SK-N-SH (cell line): ENCODE measurements around the gene S1PR2. TPM values are rescaled to one million over a fixed set of nuclear protein-coding genes. Genes with fewer than 3 reads are reported as not detected.

ENCODE experiments used
- CHD2 ChIP-seq: fragments of 150-350 bp; IDR thresholded peaks from 2 replicates; pipeline ENCODE4 v1.6.1; 2018; ENCODE audit warnings: low read length; ENCODE audit not compliant: partially characterized antibody
- ELF1 ChIP-seq: IDR thresholded peaks from 2 replicates; pipeline ENCODE4 v1.4.0; 2012
- EZH2phosphoT487 ChIP-seq: fragments of 200-600 bp; sonication (generic); IDR thresholded peaks from 2 replicates; pipeline ENCODE4 v1.6.1; 2017; ENCODE audit warnings: low read depth, mixed run types, mild to moderate bottlenecking, antibody characterized with exemption, moderate library complexity, borderline replicate concordance
- FOXM1 ChIP-seq: IDR thresholded peaks from 2 replicates; pipeline ENCODE4 v1.4.0; 2012; ENCODE audit warnings: low read depth, mild to moderate bottlenecking
- GABPA ChIP-seq: IDR thresholded peaks from 2 replicates; pipeline ENCODE4 v1.4.0; 2012; ENCODE audit warnings: low read depth, mild to moderate bottlenecking
- GATA2 ChIP-seq: sonication (generic); formaldehyde crosslinking; IDR thresholded peaks from 2 replicates; pipeline ENCODE4 v1.5.0; 2020; ENCODE audit warnings: mild to moderate bottlenecking, missing genetic modification reagents
- IRF3 ChIP-seq: fragments of 150-350 bp; IDR thresholded peaks from 2 replicates; pipeline ENCODE4 v1.6.1; 2016; ENCODE audit warnings: mild to moderate bottlenecking, low read depth, low read length
- JUND ChIP-seq: IDR thresholded peaks from 2 replicates; pipeline ENCODE4 v1.4.0; 2012
- MAX ChIP-seq: IDR thresholded peaks from 2 replicates; pipeline ENCODE4 v1.4.0; 2012; ENCODE audit warnings: low read depth
- MEF2A ChIP-seq: IDR thresholded peaks from 2 replicates; pipeline ENCODE4 v1.4.0; 2012; ENCODE audit warnings: low read depth, borderline replicate concordance
- MXI1 ChIP-seq: IDR thresholded peaks from 2 replicates; pipeline ENCODE4 v1.6.1; 2012; ENCODE audit warnings: mild to moderate bottlenecking, low read depth, low read length, improper control_type of control experiment
- NFIC ChIP-seq: IDR thresholded peaks from 2 replicates; pipeline ENCODE4 v1.4.0; 2012; ENCODE audit warnings: borderline replicate concordance
- NRF1 ChIP-seq: IDR thresholded peaks from 2 replicates; pipeline ENCODE4 v1.6.1; 2012; ENCODE audit warnings: low read depth, mild to moderate bottlenecking, low read length
- PBX3 ChIP-seq: IDR thresholded peaks from 2 replicates; pipeline ENCODE4; 2012
- RAD21 ChIP-seq: IDR thresholded peaks from 2 replicates; pipeline ENCODE4 v1.6.1; 2012; ENCODE audit warnings: mild to moderate bottlenecking, low read length
- RCOR1 ChIP-seq: fragments of 150-350 bp; IDR thresholded peaks from 2 replicates; pipeline ENCODE4 v1.6.1; 2017; ENCODE audit warnings: antibody characterized with exemption, low read length
- RFX5 ChIP-seq: IDR thresholded peaks from 2 replicates; pipeline ENCODE4 v1.6.1; 2012; ENCODE audit warnings: mild to moderate bottlenecking, improper control_type of control experiment, low read length
- RXRA ChIP-seq: IDR thresholded peaks from 2 replicates; pipeline ENCODE4 v1.4.0; 2012; ENCODE audit warnings: low read depth, mild to moderate bottlenecking, borderline replicate concordance
- SMC3 ChIP-seq: IDR thresholded peaks from 2 replicates; pipeline ENCODE4 v1.6.1; 2012; ENCODE audit warnings: low read depth, low read length, improper control_type of control experiment
- TAF1 ChIP-seq: IDR thresholded peaks from 2 replicates; pipeline ENCODE4 v1.6.1; 2012; ENCODE audit warnings: low read depth, mild to moderate bottlenecking, low read length, moderate library complexity, borderline replicate concordance
- TCF12 ChIP-seq: IDR thresholded peaks from 2 replicates; pipeline ENCODE4 v1.4.0; 2012
- TEAD4 ChIP-seq: IDR thresholded peaks from 2 replicates; pipeline ENCODE4 v1.4.0; 2012; ENCODE audit warnings: mild to moderate bottlenecking, borderline replicate concordance; ENCODE audit not compliant: insufficient read depth
- polyA plus RNA-seq, 3 experiments: library from polyadenylated mRNA; depleted of rRNA; stranded (reverse); fragments of >200 nt; gene quantifications; 2 replicates each; pipeline ENCODE4 v1.2.3, GENCODE V29; 2012
- TF ChIP-seq, protein P1 (sequence below): IDR thresholded peaks from 2 replicates; pipeline ENCODE4 v1.4.0; 2012; ENCODE audit warnings: low read depth, borderline replicate concordance
- TF ChIP-seq, protein P2 (sequence below): fragments of 150-350 bp; IDR thresholded peaks from 2 replicates; pipeline ENCODE4 v1.6.1; 2017; ENCODE audit warnings: antibody characterized with exemption, low read length, low read depth, borderline replicate concordance

The S1PR2 gene
- polyA plus RNA-seq, 1 of the 3 experiments (the other 2 are of a cell fraction) = 3.6 TPM

DNA sequence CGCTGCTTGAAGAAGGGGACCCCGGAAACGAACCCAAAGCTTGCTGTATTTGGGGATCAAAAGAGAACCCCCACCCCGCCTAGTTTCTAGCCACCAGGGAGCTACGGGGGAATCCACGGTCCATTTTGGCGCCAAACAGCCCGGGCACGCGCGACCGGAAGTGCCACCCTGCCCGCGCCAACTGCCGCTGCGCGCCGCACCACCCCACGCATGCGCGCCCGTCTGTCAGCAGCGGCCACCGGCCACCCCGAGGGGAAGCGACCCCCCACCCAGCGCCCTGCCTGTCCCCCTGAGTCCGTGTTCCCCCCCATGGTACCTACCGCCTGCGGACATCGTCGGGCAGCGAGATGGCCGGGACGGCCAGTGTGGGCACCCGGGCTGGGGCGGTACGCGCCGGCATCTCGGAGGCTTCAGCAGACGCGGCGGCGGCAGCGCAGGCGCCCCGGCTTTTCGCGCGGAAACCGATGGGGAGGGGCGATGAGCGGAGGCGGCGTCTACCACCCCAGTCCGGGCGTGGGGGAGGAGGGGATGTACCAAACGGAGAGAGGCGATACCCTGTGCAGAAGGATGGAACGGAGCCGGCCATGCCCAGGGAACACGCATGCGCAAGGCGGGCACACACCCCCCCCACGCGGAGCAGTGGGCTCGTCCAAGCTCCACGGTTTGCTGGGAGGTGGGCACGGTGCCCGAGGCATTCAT lies 36.5 kb downstream of the S1PR2 start, which contains the start of gene DNMT1 (continued):
- TF ChIP-seq, protein P1, sequence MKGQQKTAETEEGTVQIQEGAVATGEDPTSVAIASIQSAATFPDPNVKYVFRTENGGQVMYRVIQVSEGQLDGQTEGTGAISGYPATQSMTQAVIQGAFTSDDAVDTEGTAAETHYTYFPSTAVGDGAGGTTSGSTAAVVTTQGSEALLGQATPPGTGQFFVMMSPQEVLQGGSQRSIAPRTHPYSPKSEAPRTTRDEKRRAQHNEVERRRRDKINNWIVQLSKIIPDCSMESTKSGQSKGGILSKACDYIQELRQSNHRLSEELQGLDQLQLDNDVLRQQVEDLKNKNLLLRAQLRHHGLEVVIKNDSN = peak; percentile 16
- TF ChIP-seq MEF2A = no peak
- TF ChIP-seq SMC3 = no peak
- TF ChIP-seq ELF1 = peak; percentile 64; the same call in 1 of the 2 replicates
- no peak for TF ChIP-seq PBX3
- no peak for TF ChIP-seq RAD21
- no peak for TF ChIP-seq TEAD4
- TF ChIP-seq, protein P2, sequence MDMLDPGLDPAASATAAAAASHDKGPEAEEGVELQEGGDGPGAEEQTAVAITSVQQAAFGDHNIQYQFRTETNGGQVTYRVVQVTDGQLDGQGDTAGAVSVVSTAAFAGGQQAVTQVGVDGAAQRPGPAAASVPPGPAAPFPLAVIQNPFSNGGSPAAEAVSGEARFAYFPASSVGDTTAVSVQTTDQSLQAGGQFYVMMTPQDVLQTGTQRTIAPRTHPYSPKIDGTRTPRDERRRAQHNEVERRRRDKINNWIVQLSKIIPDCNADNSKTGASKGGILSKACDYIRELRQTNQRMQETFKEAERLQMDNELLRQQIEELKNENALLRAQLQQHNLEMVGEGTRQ = no peak
- TF ChIP-seq CHD2 = no peak
- no peak for TF ChIP-seq FOXM1
- peak; percentile 70 for TF ChIP-seq MXI1
- TF ChIP-seq GABPA = peak; percentile 75
- no peak for TF ChIP-seq GATA2 (CRISPR knock-in tag)
- TF ChIP-seq TAF1 = peak; percentile 30; the same call in 1 of the 2 replicates
- 0 out of 2 replicates have a peak, but pooled peaks have one; percentile 6 for TF ChIP-seq RFX5
- peak; percentile 68 for TF ChIP-seq MAX
- peak; percentile 84 for TF ChIP-seq NFIC
- no peak for TF ChIP-seq IRF3
- TF ChIP-seq TCF12 = no peak; the same call in 1 of the 2 replicates
- TF ChIP-seq NRF1 = peak; percentile 83
- no peak for TF ChIP-seq RCOR1
- TF ChIP-seq EZH2phosphoT487 = no peak
- TF ChIP-seq JUND = peak; percentile 32; the same call in 1 of the 2 replicates
- no peak for TF ChIP-seq RXRA
- TF ChIP-seq, all 33 proteins: peak for 14
